ENCODE measurements around the gene KRTAP10-9. TPM values are rescaled to one million over a fixed set of nuclear protein-coding genes. Genes with fewer than 3 reads are reported as not detected.
"Not testable (repeated sequence)": the region's sequence is repeated elsewhere in the genome, so short reads cannot be mapped to it uniquely, and the experiment has no call there.

The KRTAP10-9 gene
- total RNA-seq, 1 donor from 2014 or later, result not detected

DNA sequence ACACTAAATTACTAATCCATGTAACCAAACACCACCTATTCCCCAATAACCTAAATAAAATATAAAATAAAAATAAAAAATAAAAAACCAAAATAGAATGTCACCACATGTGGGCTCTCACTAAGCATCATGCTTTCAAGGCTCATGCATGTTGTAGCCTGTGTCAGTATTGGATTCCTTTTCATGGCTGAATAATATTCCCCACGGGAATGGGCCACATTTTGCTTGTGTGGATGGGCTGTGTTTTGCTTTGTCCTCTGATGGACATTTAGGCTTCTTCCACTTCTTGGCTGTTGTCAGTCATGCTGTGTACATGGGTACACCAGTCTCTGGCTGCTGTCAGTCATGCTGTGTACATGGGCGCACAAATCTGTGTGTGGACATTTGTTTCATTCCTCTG, 37.8 kb upstream of the KRTAP10-9 start:
- Mint-ChIP-seq H3K36me3 (ENCODE audit: low read depth, unreplicated experiment) (peaks cover 4% of the 10 kb centered on the region), H3K27ac (ENCODE audit: unreplicated experiment) (no peak overlapping the region), H3K9me3 (ENCODE audit: unreplicated experiment) (no peaks in the 10 kb centered on the region), H3K4me1 (ENCODE audit: unreplicated experiment) (peaks cover 2% of the 10 kb centered on the region), H3K27me3 (ENCODE audit: unreplicated experiment) (peaks cover 6% of the 10 kb centered on the region), H3K4me3 (ENCODE audit: unreplicated experiment) (no peak overlapping the region)
- DNase-seq (ENCODE audit: low spot score), result no peak
- TF ChIP-seq CTCF (IDR thresholded peaks at IDR 0.05; ENCODE audit: unreplicated experiment), result no peak

DNA sequence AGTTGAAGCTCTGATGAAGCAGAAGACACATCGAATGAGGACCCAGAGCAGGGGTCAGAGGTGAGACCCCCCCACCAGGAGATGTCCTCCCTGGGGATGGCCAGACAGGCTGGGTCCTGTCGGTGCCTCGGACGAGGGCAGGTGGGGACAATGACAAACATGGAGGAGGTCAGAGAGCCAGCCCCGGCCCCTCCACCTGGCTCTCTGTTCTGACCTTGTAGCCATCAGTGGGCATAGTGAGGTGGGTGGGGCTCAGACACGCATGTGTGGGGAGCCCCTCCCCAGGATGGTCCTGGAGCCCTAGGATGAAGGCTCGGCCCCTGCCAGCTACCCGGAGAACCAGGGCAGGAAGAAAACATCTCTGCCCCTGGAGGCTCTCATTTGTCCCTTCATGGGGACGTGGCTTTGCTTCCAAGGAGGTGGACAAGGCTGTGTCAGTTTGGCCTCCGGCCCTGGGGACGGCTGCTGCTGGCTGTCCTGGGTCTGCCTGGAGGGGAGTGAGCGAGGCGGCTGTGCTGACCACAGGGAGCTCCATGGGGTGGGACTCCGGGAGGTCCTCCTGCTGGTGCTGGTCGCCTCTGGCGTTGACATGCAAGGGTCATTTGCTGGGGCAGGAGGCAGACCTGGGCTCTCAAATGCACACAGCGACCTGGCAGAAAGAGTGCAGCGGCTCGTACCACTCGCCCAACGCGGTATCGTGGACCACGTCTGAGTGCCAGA, 37.1 kb upstream of the KRTAP10-9 start:
- Mint-ChIP-seq H3K4me3 (ENCODE audit: unreplicated experiment) (no peak overlapping the region), H3K36me3 (ENCODE audit: low read depth, unreplicated experiment) (peaks cover 4% of the 10 kb centered on the region), H3K27ac (ENCODE audit: unreplicated experiment) (no peak overlapping the region), H3K9me3 (ENCODE audit: unreplicated experiment) (no peaks in the 10 kb centered on the region), H3K4me1 (ENCODE audit: unreplicated experiment) (peaks cover 2% of the 10 kb centered on the region), H3K27me3 (ENCODE audit: unreplicated experiment) (peaks cover 6% of the 10 kb centered on the region)
- DNase-seq (ENCODE audit: low spot score), result no peak
- no peak for TF ChIP-seq CTCF (IDR thresholded peaks at IDR 0.05; ENCODE audit: unreplicated experiment)

GRCh38 chr21:44590311-44590721, 36.6 kb upstream of the KRTAP10-9 start:
- H3K9me3 Mint-ChIP-seq (ENCODE audit: unreplicated experiment), result no peaks in the 10 kb centered on the region
- no peak overlapping the region for H3K4me3 Mint-ChIP-seq (ENCODE audit: unreplicated experiment)
- peaks cover 6% of the 10 kb centered on the region for H3K27me3 Mint-ChIP-seq (ENCODE audit: unreplicated experiment)
- H3K36me3 Mint-ChIP-seq (ENCODE audit: low read depth, unreplicated experiment), result peaks cover 4% of the 10 kb centered on the region
- no peak for TF ChIP-seq CTCF (IDR thresholded peaks at IDR 0.05; ENCODE audit: unreplicated experiment)
- H3K27ac Mint-ChIP-seq (ENCODE audit: unreplicated experiment), result no peak overlapping the region
- no peak for DNase-seq (ENCODE audit: low spot score)
- H3K4me1 Mint-ChIP-seq (ENCODE audit: unreplicated experiment), result peaks cover 2% of the 10 kb centered on the region

- not testable (repeated sequence) for H3K4me3 Mint-ChIP-seq (ENCODE audit: unreplicated experiment); H3K36me3 Mint-ChIP-seq (ENCODE audit: low read depth, unreplicated experiment); H3K4me1 Mint-ChIP-seq (ENCODE audit: unreplicated experiment); H3K27ac Mint-ChIP-seq (ENCODE audit: unreplicated experiment); DNase-seq (ENCODE audit: low spot score); H3K27me3 Mint-ChIP-seq (ENCODE audit: unreplicated experiment); H3K9me3 Mint-ChIP-seq (ENCODE audit: unreplicated experiment)
Measured at GRCh38 chr21:44590897-44591800, 35.7 kb upstream of the KRTAP10-9 start.

- not testable (repeated sequence) for H3K4me1 Mint-ChIP-seq (ENCODE audit: unreplicated experiment); H3K27me3 Mint-ChIP-seq (ENCODE audit: unreplicated experiment); DNase-seq (ENCODE audit: low spot score)
Measured at GRCh38 chr21:44591801-44592130, 35.1 kb upstream of the KRTAP10-9 start.

More at GRCh38 chr21:44591801-44592130, 35.1 kb upstream of the KRTAP10-9 start:
- not testable (repeated sequence) for H3K9me3 Mint-ChIP-seq (ENCODE audit: unreplicated experiment); H3K4me3 Mint-ChIP-seq (ENCODE audit: unreplicated experiment); H3K36me3 Mint-ChIP-seq (ENCODE audit: low read depth, unreplicated experiment); H3K27ac Mint-ChIP-seq (ENCODE audit: unreplicated experiment)
